Activated naive CD8-positive, alpha-beta T cell treated with anti-CD3 and anti-CD28 coated beads, Interleukin-2, amount 50 U/mL, for 16 hours (primary cell): ENCODE results near the gene CAMTA1.

ENCODE experiments used
- DNase-seq: peaks from one replicate; pipeline ENCODE4 v3.0.0-alpha.2; 2020; ENCODE audit warnings: low read depth, low spot score

Gene CAMTA1

DNA sequence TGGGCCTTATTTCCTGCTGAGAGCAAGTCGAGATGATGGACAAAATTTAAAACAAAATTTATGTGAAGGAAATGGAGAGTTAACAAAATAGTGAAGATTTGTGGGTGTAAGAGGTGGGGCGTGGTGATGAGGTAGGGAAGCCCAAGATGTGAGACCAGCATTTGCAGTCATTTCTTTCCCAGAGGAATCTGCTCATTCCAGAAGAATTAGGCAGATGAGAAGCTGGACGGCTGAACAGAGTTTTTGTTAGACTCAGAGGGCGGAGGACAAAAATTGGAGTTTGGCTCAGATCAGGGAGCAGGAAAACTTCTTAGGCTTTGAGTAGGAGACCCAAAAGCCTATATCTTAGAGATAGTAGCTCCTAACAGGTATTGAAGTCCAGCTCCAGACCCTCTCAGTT is 65.3 kb downstream of the CAMTA1 start:
- DNase-seq = no peak

DNA sequence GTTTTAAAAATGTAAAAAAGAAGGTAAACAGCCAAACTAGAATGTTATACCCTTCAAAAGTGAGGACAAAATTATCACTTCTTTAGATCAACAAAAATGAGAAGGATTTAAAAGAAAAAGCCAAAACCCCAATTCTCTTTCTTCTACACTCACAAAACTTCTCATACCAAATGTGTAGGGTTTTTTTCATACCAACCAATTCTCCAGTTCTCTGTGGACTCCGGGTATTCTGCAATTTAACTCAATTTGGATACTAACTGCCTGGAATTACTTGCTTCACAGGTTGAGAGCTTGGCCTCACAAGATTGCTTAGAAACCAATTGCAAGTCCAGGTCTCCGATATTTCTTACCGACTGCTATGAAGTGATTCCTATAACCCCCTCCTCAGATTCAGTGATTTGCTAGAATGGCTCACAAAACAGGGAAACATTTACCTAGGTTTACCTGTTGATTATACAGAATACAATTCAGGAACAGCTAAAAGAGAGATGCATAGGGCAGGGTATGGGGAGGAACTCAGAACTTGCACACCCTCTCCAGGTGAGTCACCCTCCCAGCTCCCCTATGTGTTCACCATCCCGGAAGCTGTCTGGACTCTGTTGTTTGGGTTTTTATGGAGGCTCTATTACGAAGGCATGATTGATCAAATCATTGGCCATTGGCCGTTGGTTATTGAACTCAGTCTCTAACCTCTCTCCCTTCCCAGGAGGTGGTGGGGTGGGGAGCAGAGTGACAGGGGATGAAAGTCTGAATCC is 67.1 kb downstream of the CAMTA1 start:
- DNase-seq = no peak

DNA sequence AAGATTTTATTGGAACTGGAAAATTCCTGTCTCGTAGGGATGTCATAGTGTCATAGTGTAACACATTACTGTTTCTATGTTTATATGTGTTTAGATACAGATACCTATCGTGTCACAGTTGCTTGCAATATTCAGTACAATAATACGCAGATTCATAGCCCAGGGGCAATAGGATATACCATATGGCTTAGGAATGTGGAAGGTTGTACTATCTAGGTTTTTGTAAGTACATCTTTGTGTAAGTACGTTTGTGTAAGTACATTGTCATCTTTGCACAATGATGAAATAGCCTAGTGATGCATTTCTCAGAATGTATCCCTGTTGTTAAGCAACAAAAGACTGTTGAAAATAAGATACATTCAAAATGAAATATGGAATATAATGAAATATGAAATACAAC is 68.9 kb downstream of the CAMTA1 start:
- DNase-seq = no peak

DNA sequence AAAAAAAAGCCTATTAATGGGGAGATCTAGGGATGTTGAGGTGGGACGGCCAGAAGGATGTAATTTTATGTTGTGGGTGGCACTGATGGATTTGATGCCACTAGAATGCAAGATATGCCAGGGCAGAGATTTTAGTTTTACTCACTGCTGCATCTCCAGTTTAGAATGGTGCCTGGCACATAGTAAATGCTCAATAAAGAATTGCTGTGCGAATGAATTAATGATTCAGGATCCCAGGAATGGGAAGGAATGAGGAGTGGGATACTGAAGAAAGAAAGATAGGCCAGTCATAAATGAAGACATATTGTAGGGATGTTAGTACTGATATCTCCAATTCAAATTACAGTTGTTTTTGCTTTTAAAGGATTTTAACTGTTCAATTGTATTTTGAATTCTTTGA is 72.6 kb downstream of the CAMTA1 start:
- no peak for DNase-seq

DNA sequence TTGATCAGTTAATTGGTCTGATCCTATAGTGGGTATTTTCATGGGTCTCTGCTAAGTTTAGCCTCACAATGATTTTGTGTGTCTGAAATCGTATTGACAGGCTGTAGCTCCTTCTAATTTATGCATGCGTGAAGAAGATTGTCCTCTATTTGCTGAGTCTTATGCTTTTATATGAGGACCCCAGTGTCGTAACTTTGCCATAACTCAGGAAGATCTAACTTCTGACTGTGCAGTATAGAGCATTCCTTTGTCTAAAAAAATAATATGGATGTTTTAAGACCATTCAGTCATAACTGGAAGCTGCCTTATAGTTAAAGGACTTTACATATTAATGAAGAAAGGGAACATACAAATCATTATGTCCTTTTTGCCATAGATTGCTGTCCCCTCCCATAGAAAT is 73.3 kb downstream of the CAMTA1 start:
- no peak for DNase-seq

DNA sequence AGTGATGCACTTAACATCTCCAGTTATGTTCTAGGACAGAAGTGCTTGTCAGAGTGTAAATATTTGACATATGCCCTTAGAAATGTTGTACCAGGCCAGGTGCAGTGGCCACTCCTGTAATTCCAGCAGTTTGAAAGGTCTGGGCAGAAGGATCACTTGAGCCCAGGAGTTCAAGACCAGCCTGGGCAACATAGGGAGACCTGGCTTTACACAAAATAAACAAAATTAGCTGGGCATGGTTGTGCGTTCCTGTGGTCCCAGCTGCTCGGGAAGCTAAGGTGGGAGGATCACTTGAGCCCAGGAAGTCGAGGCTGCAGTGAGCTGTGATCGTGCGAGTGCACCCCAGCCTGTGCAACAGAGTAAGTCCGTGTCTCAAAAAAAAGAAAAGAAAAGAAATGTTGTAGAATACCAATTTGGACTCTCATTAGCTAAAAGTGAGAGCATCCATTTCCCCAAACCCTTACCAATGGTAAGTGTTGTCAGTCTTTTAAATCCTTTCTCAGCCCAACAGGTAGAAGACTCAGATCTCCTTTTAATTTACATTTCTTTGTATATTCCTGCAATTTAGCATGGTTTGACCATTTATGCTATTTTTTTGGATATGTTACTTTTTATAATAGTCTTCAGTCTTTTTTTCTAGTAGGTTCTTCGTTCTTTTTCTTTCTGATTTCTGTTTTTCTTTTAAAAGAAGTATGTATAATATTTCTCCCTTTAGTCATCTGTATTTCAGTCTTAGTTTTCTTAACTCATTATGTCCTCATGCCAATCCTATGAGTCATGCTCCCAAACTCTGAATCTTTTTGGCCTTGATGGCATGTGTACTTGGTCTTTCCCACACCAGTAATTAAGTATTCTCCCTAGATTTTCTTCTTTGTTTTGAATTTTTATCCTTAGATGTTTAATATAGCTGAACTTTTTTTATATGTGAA is 74.4 kb downstream of the CAMTA1 start:
- DNase-seq = no peak

DNA sequence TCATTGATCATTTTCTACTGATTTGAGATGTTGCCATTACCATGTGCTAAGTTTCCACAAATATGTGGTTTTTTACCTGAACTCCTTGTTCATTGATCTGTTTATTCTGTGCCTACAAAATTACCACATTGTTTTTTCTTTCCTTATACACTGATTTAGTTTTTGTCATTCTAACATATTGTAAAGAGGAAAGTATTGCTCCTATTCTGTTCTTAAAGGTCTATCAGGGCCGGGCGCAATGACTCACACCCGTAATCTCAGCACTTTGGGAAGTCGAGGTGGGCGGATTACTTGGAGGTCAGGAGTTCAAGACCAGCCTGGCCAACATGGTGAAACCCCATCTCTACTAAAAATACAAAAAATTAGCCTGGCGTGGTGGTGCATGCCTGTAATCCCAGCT is 75.1 kb downstream of the CAMTA1 start:
- no peak for DNase-seq

DNA sequence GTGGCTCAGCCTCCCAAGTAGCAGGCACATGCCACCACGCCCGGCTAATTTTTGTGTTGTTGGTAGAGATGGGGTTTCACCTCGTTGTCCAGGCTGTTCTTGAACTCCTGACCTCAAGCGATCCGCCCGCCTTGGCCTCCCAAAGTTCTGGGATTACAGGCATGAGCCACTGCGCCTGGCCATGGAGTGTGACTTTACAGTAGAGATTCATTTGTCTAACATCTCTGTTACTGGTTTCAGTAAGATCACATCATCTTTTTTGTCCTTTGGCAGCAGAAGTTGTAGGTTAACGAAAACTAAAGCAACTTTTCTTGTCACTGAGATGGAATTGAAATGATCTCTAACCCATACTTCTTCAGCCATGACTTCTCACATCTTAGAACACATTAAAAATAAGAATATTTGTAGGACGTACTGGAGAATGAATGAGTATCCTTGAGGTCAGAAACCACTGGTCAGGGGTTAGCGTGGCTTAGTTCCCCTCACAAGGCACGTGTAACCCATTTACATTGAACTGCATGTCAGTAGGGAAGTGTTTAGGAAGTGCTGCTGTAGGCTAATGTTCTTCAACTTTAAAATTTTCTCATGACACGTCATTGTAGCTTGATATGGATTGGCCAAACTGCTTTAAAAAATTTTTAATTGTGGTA is 75.9 kb downstream of the CAMTA1 start:
- no peak for DNase-seq

DNA sequence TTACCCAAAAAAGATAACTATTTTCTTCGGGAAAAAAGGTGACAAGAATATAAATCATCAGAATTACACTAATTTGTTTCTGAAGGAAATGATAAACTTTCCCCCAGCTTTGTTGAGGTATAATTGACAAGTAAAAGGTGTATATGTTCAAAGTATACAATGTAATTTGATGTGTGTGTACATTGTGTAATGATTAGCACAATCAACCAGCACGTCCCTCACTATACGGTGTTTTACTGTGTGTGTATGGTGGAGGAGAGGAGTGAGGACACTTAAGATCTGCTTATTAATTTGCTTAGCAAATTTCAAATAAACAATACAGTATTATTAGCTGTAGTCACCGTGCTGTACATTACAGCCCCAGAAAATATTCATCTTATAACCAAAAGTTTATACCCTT is 77.7 kb downstream of the CAMTA1 start:
- DNase-seq = no peak

DNA sequence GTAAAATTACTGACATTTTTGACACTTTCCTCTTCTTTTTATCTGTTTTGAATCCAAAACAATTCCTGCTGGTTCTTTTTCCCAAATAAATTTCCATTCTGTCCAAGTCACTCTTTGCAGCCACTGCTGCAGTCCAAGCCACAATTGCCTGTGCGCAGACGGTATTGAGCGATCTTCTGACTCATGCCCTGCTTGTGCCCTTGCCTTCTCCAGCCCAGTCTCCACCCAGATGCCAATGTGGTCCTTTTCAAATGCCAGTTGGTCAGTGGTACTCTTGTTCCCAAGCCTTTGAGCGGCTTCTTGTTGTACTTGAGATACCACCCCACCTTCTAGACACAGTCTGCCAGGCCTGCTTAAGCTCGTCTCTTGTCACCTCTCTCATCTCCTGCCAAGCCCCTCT is 78.9 kb downstream of the CAMTA1 start:
- DNase-seq = no peak

DNA sequence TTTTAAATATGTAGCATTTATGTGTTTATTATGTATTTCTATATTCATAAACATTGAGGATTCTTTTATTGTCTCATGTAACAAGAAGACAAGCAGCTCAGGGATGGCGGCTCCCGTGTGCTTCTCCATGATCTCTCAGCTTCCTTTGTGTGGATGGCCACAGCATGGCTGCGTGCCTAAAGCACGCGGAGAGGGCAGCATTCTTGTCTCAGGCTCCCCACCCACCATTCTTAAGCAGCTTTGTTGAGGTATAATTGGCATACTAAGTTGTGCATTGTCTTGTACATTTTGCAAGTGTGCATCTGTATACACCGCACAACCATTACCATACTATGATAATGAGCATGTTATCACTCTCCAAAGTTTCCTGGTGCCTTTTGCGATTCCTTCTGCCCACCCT is 81.6 kb downstream of the CAMTA1 start:
- no peak for DNase-seq

DNA sequence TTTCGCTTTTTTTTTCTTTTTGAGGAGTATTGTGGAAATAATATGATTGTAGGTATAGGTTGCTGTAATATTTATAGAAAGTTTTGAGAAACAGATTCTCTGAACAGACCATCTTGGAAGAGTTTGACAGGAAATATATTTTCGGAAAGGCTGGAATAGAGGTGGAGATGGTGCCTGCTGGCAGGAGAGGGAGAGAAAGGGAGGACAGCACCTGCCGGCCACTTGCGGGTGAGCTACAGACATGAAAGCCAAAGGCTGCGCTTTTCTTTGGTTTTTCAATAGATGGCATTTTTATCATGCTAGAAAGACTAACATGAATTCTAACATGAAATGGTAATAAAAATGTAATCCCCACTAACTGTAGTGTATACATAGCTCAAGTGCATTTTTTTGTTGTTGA is 82.1 kb downstream of the CAMTA1 start:
- no peak for DNase-seq

DNA sequence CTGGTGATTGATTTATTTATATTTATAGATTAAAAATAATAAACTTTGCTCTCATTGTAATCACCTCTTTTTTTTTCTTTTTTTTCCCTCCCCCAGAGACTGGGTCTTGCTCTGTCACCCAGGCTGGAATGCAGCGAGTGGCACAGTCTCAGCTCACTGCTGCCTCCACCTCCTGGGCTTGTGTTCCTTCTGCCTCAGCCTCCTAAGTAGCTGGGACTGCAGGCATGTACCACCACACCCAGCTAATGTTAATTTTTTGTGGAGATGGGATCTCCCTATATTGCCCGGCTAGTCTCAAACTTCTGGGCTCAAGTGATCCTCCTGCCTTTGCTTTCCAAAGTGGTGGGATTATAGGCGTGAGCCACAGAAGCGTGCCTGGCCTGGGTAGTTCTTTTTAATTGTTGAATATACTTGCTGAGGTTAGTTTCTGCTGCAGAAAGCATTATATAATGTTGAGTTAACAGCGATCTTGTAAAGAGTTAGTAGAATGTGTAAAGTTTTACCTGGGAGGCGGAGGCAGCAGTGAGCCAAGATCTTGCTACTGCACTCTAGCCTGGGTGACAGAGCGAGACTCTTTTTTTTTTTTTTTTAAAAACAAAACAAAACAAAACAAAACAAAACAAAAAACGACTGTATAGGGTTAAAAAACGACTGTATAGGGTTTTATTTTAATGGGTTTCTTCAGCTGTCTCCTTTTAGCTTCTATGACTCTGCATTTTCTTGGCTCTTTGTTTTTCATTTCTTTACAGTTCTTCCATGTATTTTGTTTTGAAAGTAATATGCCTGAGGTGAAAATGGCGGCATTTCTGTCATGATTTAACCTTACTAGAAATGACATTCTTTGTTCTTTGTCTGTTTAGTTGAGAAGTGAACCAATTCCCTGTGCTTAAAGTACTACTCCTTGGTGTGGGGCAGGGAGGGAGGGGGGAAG is 82.7 kb downstream of the CAMTA1 start:
- no peak for DNase-seq

DNA sequence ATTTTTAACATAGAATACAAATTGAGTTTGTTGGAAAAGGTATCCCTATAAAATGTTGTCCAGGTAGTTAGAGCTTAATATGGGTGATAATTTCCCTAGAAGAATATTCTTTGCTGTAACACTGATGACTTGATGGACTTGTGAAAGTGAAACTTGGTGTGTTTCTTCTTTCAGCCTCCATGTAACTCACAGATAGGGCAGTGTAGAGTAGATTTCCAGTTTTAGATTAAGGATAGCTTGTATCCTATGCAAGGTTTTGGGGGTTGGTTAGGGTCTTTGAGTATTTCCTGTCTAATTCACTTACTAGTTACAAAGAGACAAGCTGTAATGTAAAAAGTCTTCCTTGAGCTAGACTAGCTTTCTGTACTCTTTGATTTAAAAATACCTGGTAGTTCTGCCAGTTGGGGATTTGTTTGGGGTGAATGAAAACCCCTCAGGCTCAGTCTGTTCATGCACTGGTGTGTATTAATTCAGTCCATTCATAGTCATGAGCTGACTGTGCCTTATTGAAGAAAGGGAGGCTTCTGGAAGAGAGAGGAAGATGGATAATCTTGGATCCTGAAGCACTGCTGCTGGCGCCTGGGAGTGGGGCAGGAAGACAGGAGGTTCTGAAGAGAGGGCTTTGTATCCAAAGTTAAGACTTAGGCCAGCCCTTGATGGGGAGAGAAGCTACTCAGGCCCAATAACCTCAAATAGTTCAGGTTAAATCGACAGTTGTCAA is 83.6 kb downstream of the CAMTA1 start:
- DNase-seq = no peak

DNA sequence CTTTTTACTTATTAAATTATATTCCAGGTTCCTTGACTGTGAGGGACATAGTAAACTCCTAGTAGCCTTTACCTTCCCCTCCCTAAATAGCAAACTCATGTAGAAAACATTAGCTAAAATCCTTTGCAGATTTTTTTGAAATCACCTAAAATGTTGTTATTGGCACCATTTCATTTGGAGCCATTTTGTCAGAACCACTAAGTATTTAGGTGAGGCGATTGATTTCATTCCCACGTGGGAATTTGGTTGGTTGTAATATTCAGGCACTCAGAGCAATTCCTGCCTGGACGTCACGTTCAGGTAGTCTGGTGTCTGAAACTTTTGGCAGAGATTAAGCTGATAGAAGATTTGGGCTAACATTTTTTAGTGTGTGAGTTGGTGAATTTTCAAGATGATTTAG is 84.3 kb downstream of the CAMTA1 start:
- DNase-seq = no peak

DNA sequence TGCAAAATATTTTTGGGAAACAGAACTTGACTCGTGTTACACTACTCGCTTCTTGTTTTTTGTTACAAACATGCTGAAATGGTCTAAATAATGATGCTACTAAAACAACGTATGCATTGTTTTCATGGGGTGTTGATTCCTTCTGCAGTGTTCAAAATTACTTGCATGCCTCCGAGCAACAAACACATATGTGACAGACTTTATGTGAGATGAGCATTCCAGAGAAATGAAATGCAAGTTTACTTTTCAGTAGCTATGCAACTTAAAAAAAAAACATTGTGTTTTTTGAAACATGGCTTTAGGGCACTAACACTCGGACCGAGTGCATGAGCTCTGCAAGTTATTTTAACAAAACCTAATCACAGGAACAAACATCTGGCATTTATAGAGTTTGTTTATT is 84.8 kb downstream of the CAMTA1 start:
- DNase-seq = no peak

DNA sequence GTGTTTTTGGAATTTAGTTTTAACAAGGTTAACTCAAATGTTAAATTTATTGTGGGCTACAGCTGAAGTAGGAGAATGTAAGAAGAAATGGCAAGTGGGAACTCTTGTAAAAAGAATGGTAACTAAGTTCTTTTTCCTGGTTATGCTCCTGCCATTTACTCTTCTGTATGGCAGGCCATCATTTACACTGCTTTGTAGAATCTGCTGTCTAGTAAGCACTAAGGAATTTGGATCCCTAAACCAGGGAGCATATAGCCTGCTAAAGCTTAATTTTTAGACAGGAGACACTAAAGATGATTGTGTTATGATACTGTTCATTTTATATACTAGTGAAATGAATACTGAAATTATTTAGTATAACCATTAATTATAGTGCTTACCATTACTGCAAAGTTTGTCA is 85.3 kb downstream of the CAMTA1 start:
- no peak for DNase-seq

DNA sequence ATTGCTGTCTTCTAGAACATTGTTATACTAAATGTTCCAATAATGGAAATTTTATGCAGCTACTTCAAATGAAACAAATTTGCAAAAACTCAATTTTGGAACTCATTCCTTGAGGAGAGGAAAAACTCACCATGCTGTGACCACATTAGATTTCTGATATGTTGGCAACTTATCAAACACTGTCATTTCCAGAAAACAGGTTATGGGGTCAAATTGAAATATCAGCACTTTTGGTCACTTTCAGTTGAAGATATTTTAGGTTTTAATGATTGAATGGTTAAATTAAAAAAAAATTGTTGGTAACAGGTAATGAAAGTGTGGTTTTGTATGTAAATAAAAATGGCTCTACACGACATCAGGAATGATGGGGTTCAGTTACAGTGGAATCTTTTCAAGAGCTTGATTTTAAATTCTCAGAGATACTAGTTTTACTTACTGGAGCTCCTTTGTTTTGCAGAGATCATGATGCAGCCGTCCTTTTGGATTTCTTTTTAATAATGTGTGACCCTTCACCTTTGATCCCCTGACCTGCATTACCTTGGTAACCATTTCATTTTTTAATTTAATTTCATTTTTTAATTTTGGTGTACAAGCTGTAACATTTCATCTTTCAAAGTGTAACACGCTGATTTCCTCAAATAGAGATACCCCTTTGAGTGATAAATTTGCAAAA is 86.2 kb downstream of the CAMTA1 start:
- DNase-seq = no peak

DNA sequence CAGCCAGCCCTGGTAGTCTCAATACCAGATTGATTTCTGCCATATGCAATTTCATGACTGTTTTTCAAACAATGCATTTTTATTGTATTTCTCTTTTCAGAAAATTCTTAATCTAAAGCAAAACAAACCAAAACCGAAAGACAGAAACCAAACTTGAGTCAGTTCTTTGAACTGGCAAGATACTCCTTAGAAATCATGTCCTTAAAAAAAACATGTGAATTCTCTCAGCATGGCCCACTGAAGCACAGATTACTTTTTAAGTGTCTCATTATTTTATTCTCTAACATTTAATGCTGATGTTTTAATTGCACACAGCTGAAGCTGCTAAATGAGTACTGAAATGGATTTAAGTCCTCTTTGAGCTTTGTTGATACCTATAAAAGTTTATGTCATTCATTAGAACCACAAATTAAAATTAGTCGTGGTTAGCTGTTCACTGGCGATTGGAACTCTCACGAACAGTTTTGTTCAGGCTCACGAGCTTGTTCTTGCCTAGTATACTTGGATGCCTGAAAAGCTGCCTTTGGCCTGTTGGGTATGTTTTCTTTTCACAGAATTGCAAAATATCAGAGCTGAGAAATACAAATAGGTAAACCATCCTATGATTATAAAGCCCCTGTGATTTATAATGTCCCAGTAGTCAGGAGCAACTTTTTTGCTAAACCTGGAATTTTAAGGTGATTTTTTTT is 87.5 kb downstream of the CAMTA1 start:
- no peak for DNase-seq
